ENCODE measurements around the gene PCDHGA1. TPM values are rescaled to one million over a fixed set of nuclear protein-coding genes. Genes with fewer than 3 reads are reported as not detected.
A peak's percentile ranks its signal among the peaks of the same experiment; 100 is the strongest.
"Not testable (repeated sequence)": the region's sequence is repeated elsewhere in the genome, so short reads cannot be mapped to it uniquely, and the experiment has no call there.

PCDHGA1 gene
- total and polyA plus RNA-seq, 5 donors: 0.70 to 2.8 (median 1.8) TPM

GRCh38 chr5:141415275-141415618 is 84.9 kb downstream of the PCDHGA1 start:
- not testable (repeated sequence) for H3K4me3 ChIP-seq (ENCODE audit: low read length); H3K9me3 ChIP-seq (ENCODE audit: control insufficient read depth, low read length); ATAC-seq; DNase-seq; H3K27ac ChIP-seq (ENCODE audit: low read length); H3K27me3 ChIP-seq (ENCODE audit: control insufficient read depth, insufficient read depth); H3K4me1 ChIP-seq (ENCODE audit: control insufficient read depth, insufficient read depth, low read length)
- 29% methylated on average over 24 of the region's 24 CpGs for WGBS
- intact Hi-C loops (cut with DNase I): loop anchor here in 2 of 4 donors (5.0 to 10.0 kb wide), 2 partner anchors 110 to 142 kb away; no protein-coding TSS in a partner anchor

- DNase-seq (peak; percentile 71 to 92 (median 90)), ATAC-seq (peak; percentile 93 to 96)
- not testable (repeated sequence) for H3K4me1 ChIP-seq (ENCODE audit: control insufficient read depth, insufficient read depth, low read length); H3K27ac ChIP-seq (ENCODE audit: low read length); H3K27me3 ChIP-seq (ENCODE audit: control insufficient read depth, insufficient read depth)
- WGBS: 6% methylated on average over 47 of the region's 47 CpGs
- H3K9me3 ChIP-seq (ENCODE audit: control insufficient read depth, low read length): peaks cover 15% of the 10 kb centered on the region
- intact Hi-C loops (cut with DNase I): loop anchor here in 2 of 4 donors (5.0 to 10.0 kb wide), 2 partner anchors 107 to 140 kb away; no protein-coding TSS in a partner anchor
- peak within 1 kb of the TSS; percentile 61 for H3K4me3 ChIP-seq (ENCODE audit: low read length)
Observed at GRCh38 chr5:141417494-141418172, 87.3 kb downstream of the PCDHGA1 start, which contains the start of gene PCDHGB7. Gene PCDHGB7 (plus strand): TSS chr5:141417677. CDS start chr5:141417860, 183 bp downstream.

GRCh38 chr5:141419074-141419880 is 89.0 kb downstream of the PCDHGA1 start:
- H3K27me3 ChIP-seq (ENCODE audit: control insufficient read depth, insufficient read depth): no peaks in the 10 kb centered on the region
- peaks cover 2% of the 10 kb centered on the region for H3K4me1 ChIP-seq (ENCODE audit: control insufficient read depth, insufficient read depth, low read length)
- peaks cover 18% of the 10 kb centered on the region for H3K9me3 ChIP-seq (ENCODE audit: control insufficient read depth, low read length)
- intact Hi-C loops (cut with DNase I): loop anchor here in 2 of 4 donors (5.0 to 10.0 kb wide), 2 partner anchors 106 to 138 kb away; no protein-coding TSS in a partner anchor
- 30% methylated on average over 74 of the region's 74 CpGs for WGBS
- H3K4me3 ChIP-seq (ENCODE audit: low read length): no peak overlapping the region
- DNase-seq: no peak
- ATAC-seq: no peak
- H3K27ac ChIP-seq (ENCODE audit: low read length): no peak overlapping the region

GRCh38 chr5:141420855-141421488 is 90.7 kb downstream of the PCDHGA1 start, which contains the start of gene PCDHGA11:
Gene PCDHGA11 (plus strand): TSS chr5:141421051. CDS start chr5:141421228, 177 bp downstream.
- DNase-seq (peak in 1 of 3 donors; percentile 56), ATAC-seq (peak in 1 of 2 donors; percentile 39)
- Histone ChIP-seq H3K27me3 (ENCODE audit: control insufficient read depth, insufficient read depth) (no peaks in the 10 kb centered on the region), H3K4me3 (ENCODE audit: low read length) (peak within 1 kb of the TSS; percentile 49), H3K4me1 (ENCODE audit: control insufficient read depth, insufficient read depth, low read length) (peaks cover 2% of the 10 kb centered on the region), H3K27ac (ENCODE audit: low read length) (no peak within 1 kb of the TSS), H3K9me3 (ENCODE audit: control insufficient read depth, low read length) (peaks cover 16% of the 10 kb centered on the region)
- WGBS: 13% methylated on average over 42 of the region's 42 CpGs
- intact Hi-C loops (cut with DNase I): loop anchor here in 2 of 4 donors (10.0 kb wide), 2 partner anchors 46 to 104 kb away; partner anchors contain the start of genes PCDHGA6 (in 1 of the 2) and PCDHGB3 (in 1 of the 2)

GRCh38 chr5:141421489-141421855 is 91.2 kb downstream of the PCDHGA1 start:
- Histone ChIP-seq H3K9me3 (ENCODE audit: control insufficient read depth, low read length) (peaks cover 19% of the 10 kb centered on the region), H3K4me3 (ENCODE audit: low read length) (peak overlapping the region; percentile 49), H3K27me3 (ENCODE audit: control insufficient read depth, insufficient read depth) (no peaks in the 10 kb centered on the region), H3K4me1 (ENCODE audit: control insufficient read depth, insufficient read depth, low read length) (peaks cover 2% of the 10 kb centered on the region), H3K27ac (ENCODE audit: low read length) (no peak overlapping the region)
- ATAC-seq (no peak), DNase-seq (no peak)
- 14% methylated on average over 13 of the region's 13 CpGs for WGBS
- intact Hi-C loops (cut with DNase I): loop anchor here in 2 of 4 donors (10.0 kb wide), 2 partner anchors 47 to 103 kb away; partner anchors contain the start of genes PCDHGA6 (in 1 of the 2) and PCDHGB3 (in 1 of the 2)

- Histone ChIP-seq H3K4me1 (ENCODE audit: control insufficient read depth, insufficient read depth, low read length) (peaks cover 2% of the 10 kb centered on the region), H3K4me3 (ENCODE audit: low read length) (no peak overlapping the region), H3K27ac (ENCODE audit: low read length) (no peak overlapping the region), H3K9me3 (ENCODE audit: control insufficient read depth, low read length) (peaks cover 24% of the 10 kb centered on the region), H3K27me3 (ENCODE audit: control insufficient read depth, insufficient read depth) (no peaks in the 10 kb centered on the region)
- ATAC-seq (no peak), DNase-seq (peak in 1 of 3 donors; percentile 40)
- 23% methylated on average over 42 of the region's 42 CpGs for WGBS
- intact Hi-C loops (cut with DNase I): loop anchor here in 2 of 4 donors (10.0 kb wide), 2 partner anchors 48 to 102 kb away; partner anchors contain the start of genes PCDHGA6 (in 1 of the 2) and PCDHGB3 (in 1 of the 2)
Observed at GRCh38 chr5:141422742-141423291, 92.5 kb downstream of the PCDHGA1 start.

GRCh38 chr5:141427783-141428426 is 97.6 kb downstream of the PCDHGA1 start:
- H3K27me3 ChIP-seq (ENCODE audit: control insufficient read depth, insufficient read depth): no peaks in the 10 kb centered on the region
- H3K9me3 ChIP-seq (ENCODE audit: control insufficient read depth, low read length): peaks cover 13% of the 10 kb centered on the region
- no peak overlapping the region for H3K4me3 ChIP-seq (ENCODE audit: low read length)
- 42% methylated on average over 53 of the region's 53 CpGs for WGBS
- DNase-seq: peak in 1 of 3 donors; percentile 41
- no peak overlapping the region for H3K27ac ChIP-seq (ENCODE audit: low read length)
- no peak for ATAC-seq
- H3K4me1 ChIP-seq (ENCODE audit: control insufficient read depth, insufficient read depth, low read length): no peaks in the 10 kb centered on the region
- intact Hi-C loops (cut with DNase I): loop anchor here in 2 of 4 donors (5.0 to 10.0 kb wide), 3 partner anchors 53 to 129 kb away; partner anchors contain the start of genes PCDHGA6 (in 1 of the 2) and PCDHGB3 (in 1 of the 2)

- DNase-seq (peak; percentile 66 to 81 (median 75)), ATAC-seq (peak; percentile 86 to 89)
- H3K27me3 ChIP-seq (ENCODE audit: control insufficient read depth, insufficient read depth): no peaks in the 10 kb centered on the region
- H3K4me1 ChIP-seq (ENCODE audit: control insufficient read depth, insufficient read depth, low read length): no peaks in the 10 kb centered on the region
- intact Hi-C loops (cut with DNase I): loop anchor here in 1 of 4 donors (5.0 kb wide), 1 partner anchor 92 kb away; no protein-coding TSS in a partner anchor
- WGBS: 12% methylated on average over 33 of the region's 33 CpGs
- no peak within 1 kb of the TSS for H3K27ac ChIP-seq (ENCODE audit: low read length)
- peak within 1 kb of the TSS; percentile 1 for H3K4me3 ChIP-seq (ENCODE audit: low read length)
- peaks cover 11% of the 10 kb centered on the region for H3K9me3 ChIP-seq (ENCODE audit: control insufficient read depth, low read length)
Observed at GRCh38 chr5:141430332-141431113, 100.2 kb downstream of the PCDHGA1 start, which contains the start of gene PCDHGA12. Gene PCDHGA12 (plus strand): TSS chr5:141430507. CDS start chr5:141430760, 253 bp downstream.

- 10% methylated on average over 37 of the region's 37 CpGs for WGBS
- ATAC-seq: peak in 1 of 2 donors; percentile 56
Observed at GRCh38 chr5:141431286-141431685, 101.0 kb downstream of the PCDHGA1 start.

More at GRCh38 chr5:141431286-141431685, 101.0 kb downstream of the PCDHGA1 start:
- H3K9me3 ChIP-seq (ENCODE audit: control insufficient read depth, low read length): peaks cover 9% of the 10 kb centered on the region
- H3K27ac ChIP-seq (ENCODE audit: low read length): no peak overlapping the region
- H3K27me3 ChIP-seq (ENCODE audit: control insufficient read depth, insufficient read depth): no peaks in the 10 kb centered on the region
- H3K4me1 ChIP-seq (ENCODE audit: control insufficient read depth, insufficient read depth, low read length): no peaks in the 10 kb centered on the region
- H3K4me3 ChIP-seq (ENCODE audit: low read length): peak overlapping the region; percentile 1
- DNase-seq: peak in 1 of 3 donors; percentile 67
- intact Hi-C loops (cut with DNase I): loop anchor here in 1 of 4 donors (5.0 kb wide), 1 partner anchor 91 kb away; no protein-coding TSS in a partner anchor

All from right cardiac atrium (tissue), 5 donors.